ENCODE results near the gene COX19. TPM values are rescaled to one million over a fixed set of nuclear protein-coding genes. Genes with fewer than 3 reads are reported as not detected.

Gene COX19
- total RNA-seq, 1 experiment from 2014 or later = 14.0 TPM

- H3K9me3 ChIP-seq (ENCODE audit: control insufficient read depth in 1 of 2, insufficient read depth in 1 of 2, low read depth in 1 of 2, low read length in 2 of 2) = no peaks in the 10 kb centered on the region
- DNase-seq (ENCODE audit: low read depth, low spot score) (no peak), ATAC-seq (no peak)
- no TSS peak for BruUV-seq (replicated peaks)
- intact Hi-C loops (cut with micrococcal nuclease) = no loop called here
- H3K9me2 ChIP-seq (ENCODE audit: insufficient read depth) = no peaks in the 10 kb centered on the region
- no peak overlapping the region for H3K27ac ChIP-seq (ENCODE audit: low read depth, low read length)
- H3K27me3 ChIP-seq (ENCODE audit: insufficient read depth, low read length) = no peaks in the 10 kb centered on the region
- TF ChIP-seq ATF3 (IDR thresholded peaks at IDR 0.05) = no peak
- TF ChIP-seq YY1 (IDR thresholded peaks at IDR 0.05; ENCODE audit: extremely low read depth, insufficient replicate concordance, low read depth, low read length) = no peak
- no peak for TF ChIP-seq EGR1 (IDR thresholded peaks at IDR 0.05; ENCODE audit: low read depth)
- no peak for TF ChIP-seq CEBPB (IDR thresholded peaks at IDR 0.05; ENCODE audit: low read depth)
- CTCF ChIA-PET = interaction anchor here (2.0 kb wide), 1 partner anchor 68 kb away, joined by 5 read pairs; no protein-coding TSS in a partner anchor
- no peak overlapping the region for H2AFZ ChIP-seq (ENCODE audit: low read depth, low read length, poor library complexity, severe bottlenecking)
- no peak overlapping the region for H3K9ac ChIP-seq (ENCODE audit: low read length)
- H3K79me2 ChIP-seq (ENCODE audit: insufficient read depth, low read length) = no peaks in the 10 kb centered on the region
- no peaks in the 10 kb centered on the region; a peak in 1 of 4 replicates for H3K36me3 ChIP-seq (ENCODE audit: control insufficient read depth in 1 of 2, insufficient read depth in 2 of 2, low read length in 2 of 2)
- POLR2A ChIA-PET = no interaction called here
- H3K4me1 ChIP-seq (ENCODE audit: control insufficient read depth in 1 of 2, insufficient read depth in 2 of 2, low read length in 2 of 2) = peaks cover 0 to 7% of the 10 kb centered on the region in 2 experiments; a peak in 2 of 4 replicates
- no peak overlapping the region for H3K4me3 ChIP-seq (replicated peaks in 1 of 2; ENCODE audit: low read depth in 1 of 2, low read length in 2 of 2)
- no peak overlapping the region for H3K4me2 ChIP-seq (ENCODE audit: low read length)
- H4K20me1 ChIP-seq (ENCODE audit: insufficient read depth) = no peaks in the 10 kb centered on the region
- RAD21 ChIA-PET (ENCODE audit: low non-redundant PET in 1 of 2, low total read pairs in 2 of 2, uncharacterized antibody in 2 of 2, unreplicated experiment in 2 of 2) = no interaction called here
These were observed 22.4 kb upstream of the COX19 start for GRCh38 chr7:997404-998395.

- RAD21 ChIA-PET (ENCODE audit: low non-redundant PET in 1 of 2, low total read pairs in 2 of 2, uncharacterized antibody in 2 of 2, unreplicated experiment in 2 of 2) = no interaction called here
- H3K36me3 ChIP-seq (ENCODE audit: control insufficient read depth in 1 of 2, insufficient read depth in 2 of 2, low read length in 2 of 2) = no peaks in the 10 kb centered on the region; a peak in 1 of 4 replicates
- ATAC-seq (no peak), DNase-seq (ENCODE audit: low read depth, low spot score) (no peak)
- POLR2A ChIA-PET = no interaction called here
- H3K27me3 ChIP-seq (ENCODE audit: insufficient read depth, low read length) = no peaks in the 10 kb centered on the region
- no peak overlapping the region for H3K9ac ChIP-seq (ENCODE audit: low read length)
- no peaks in the 10 kb centered on the region for H4K20me1 ChIP-seq (ENCODE audit: insufficient read depth)
- H3K27ac ChIP-seq (ENCODE audit: low read depth, low read length) = no peak overlapping the region
- intact Hi-C loops (cut with micrococcal nuclease) = no loop called here
- H3K4me3 ChIP-seq (replicated peaks in 1 of 2; ENCODE audit: low read depth in 1 of 2, low read length in 2 of 2) = no peak overlapping the region
- no peaks in the 10 kb centered on the region for H3K79me2 ChIP-seq (ENCODE audit: insufficient read depth, low read length)
- CTCF ChIA-PET = interaction anchor here (2.0 kb wide), 1 partner anchor 69 kb away, joined by 5 read pairs; no protein-coding TSS in a partner anchor
- TF ChIP-seq SP1 (IDR thresholded peaks at IDR 0.05; ENCODE audit: low read depth) (no peak), POLR2A (IDR thresholded peaks at IDR 0.05; ENCODE audit: borderline replicate concordance, extremely low read depth, insufficient read depth, insufficient read length) (no peak), REST (IDR thresholded peaks at IDR 0.05; ENCODE audit: low read depth) (no peak), TCF7L2 (IDR thresholded peaks at IDR 0.05; ENCODE audit: borderline replicate concordance, extremely low read depth, insufficient read depth, insufficient read length) (no peak)
- no peak overlapping the region for H2AFZ ChIP-seq (ENCODE audit: low read depth, low read length, poor library complexity, severe bottlenecking)
- no TSS peak for BruUV-seq (replicated peaks)
- no peaks in the 10 kb centered on the region for H3K9me3 ChIP-seq (ENCODE audit: control insufficient read depth in 1 of 2, insufficient read depth in 1 of 2, low read depth in 1 of 2, low read length in 2 of 2)
- H3K4me1 ChIP-seq (ENCODE audit: control insufficient read depth in 1 of 2, insufficient read depth in 2 of 2, low read length in 2 of 2) = peaks cover 0 to 9% of the 10 kb centered on the region in 2 experiments; a peak in 2 of 4 replicates
- H3K9me2 ChIP-seq (ENCODE audit: insufficient read depth) = no peaks in the 10 kb centered on the region
- H3K4me2 ChIP-seq (ENCODE audit: low read length) = no peak overlapping the region
These were observed 20.9 kb upstream of the COX19 start for GRCh38 chr7:996079-996872.

Data from HCT116 (cell line).